MCF 10A (cell line): Measurements from ENCODE around the gene WASF1. TPM values are rescaled to one million over a fixed set of nuclear protein-coding genes. Genes with fewer than 3 reads are reported as not detected.

Source experiments
- BruUV-seq: library from RNA; stranded (reverse); fragments of 400-500 nt; replicated peaks from 2 replicates; lab custom pipeline; 2021; lab: Mats Ljungman, UMichigan
- CTCF ChIA-PET: fragments of 300-600 bp; sonication (Branson Sonifier 250); formaldehyde crosslinking; extraction: SDS; loops from one replicate; lab custom pipeline; 2021; ENCODE audit warnings: antibody characterized with exemption, inconsistent platforms; lab: Yijun Ruan, JAX
- POLR2A ChIA-PET: fragments of 300-600, 350-650 bp; sonication (Branson Sonifier 250); formaldehyde crosslinking; extraction: SDS; loops from one replicate; lab custom pipeline; 2020; ENCODE audit warnings: antibody characterized with exemption, inconsistent platforms; lab: Yijun Ruan, JAX
- DNase-seq: peaks from one replicate; pipeline ENCODE4 v3.0.0-alpha.2; 2018; ENCODE audit not compliant: unreplicated experiment
- H3K27ac Mint-ChIP-seq: one replicate; pipeline ENCODE4 v1.8.0; 2022; ENCODE audit warnings: mild to moderate bottlenecking, low read depth, mixed read lengths; ENCODE audit not compliant: unreplicated experiment
- H3K27me3 Mint-ChIP-seq: one replicate; pipeline ENCODE4 v1.8.0; 2022; ENCODE audit warnings: mixed read lengths; ENCODE audit not compliant: insufficient read depth, unreplicated experiment
- H3K36me3 Mint-ChIP-seq: one replicate; pipeline ENCODE4 v1.8.0; 2022; ENCODE audit warnings: mild to moderate bottlenecking, moderate library complexity, mixed read lengths; ENCODE audit not compliant: insufficient read depth, unreplicated experiment
- H3K4me1 Mint-ChIP-seq: one replicate; pipeline ENCODE4 v1.8.0; 2022; ENCODE audit warnings: mixed read lengths; ENCODE audit not compliant: insufficient read depth, unreplicated experiment
- H3K4me3 Mint-ChIP-seq: one replicate; pipeline ENCODE4 v1.8.0; 2022; ENCODE audit warnings: mild to moderate bottlenecking, moderate library complexity, mixed read lengths; ENCODE audit not compliant: unreplicated experiment
- H3K9me3 Mint-ChIP-seq: one replicate; pipeline ENCODE4 v1.8.0; 2022; ENCODE audit warnings: mixed read lengths; ENCODE audit not compliant: unreplicated experiment
- intact Hi-C: fragments of 100-400 bp; cut with micrococcal nuclease; formaldehyde crosslinking; loops from 2 replicates; pipeline ENCODE4 v1.14.1; 2022
- total RNA-seq: library from RNA; stranded (reverse); gene quantifications from 2 replicates; pipeline ENCODE4 v1.2.3, GENCODE V29; 2022
- TF ChIP-seq, protein P1 (sequence below): fragments of 200-600 bp; IDR thresholded peaks from one replicate; pipeline ENCODE4 v1.8.0; 2022; ENCODE audit warnings: antibody characterized with exemption, mild to moderate bottlenecking; ENCODE audit not compliant: unreplicated experiment

Gene WASF1
- total RNA-seq, 1 experiment from 2014 or later, result 55.7 TPM

DNA sequence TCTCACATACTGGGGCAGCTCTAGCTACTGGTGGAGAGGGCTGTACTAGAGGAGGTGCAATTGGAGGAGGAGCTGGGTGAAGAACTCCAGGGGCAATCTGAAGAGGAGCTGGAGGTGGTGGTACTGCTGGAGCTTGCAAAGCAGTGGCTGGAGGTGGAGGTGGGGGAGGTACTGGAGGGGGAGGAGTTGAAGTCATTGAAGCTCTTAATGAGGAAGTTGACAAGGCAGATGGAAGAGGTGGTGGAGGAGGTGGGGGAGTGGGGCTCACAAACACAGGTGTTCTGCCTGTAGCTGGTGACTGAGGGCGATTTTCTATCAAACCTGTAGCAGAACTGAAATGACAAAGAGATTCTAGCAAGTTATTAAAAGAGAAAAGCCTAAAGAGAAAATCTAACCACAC is 77.6 kb downstream of the WASF1 start:
- H3K9me3 Mint-ChIP-seq, result no peaks in the 10 kb centered on the region
- H3K27me3 Mint-ChIP-seq, result no peaks in the 10 kb centered on the region
- BruUV-seq, result no TSS peak
- POLR2A ChIA-PET, result interaction anchor here (1.1 kb wide), 1 partner anchor 29 kb away, joined by 3 read pairs; no protein-coding TSS in a partner anchor
- intact Hi-C loops, result no loop called here
- H3K27ac Mint-ChIP-seq, result peak overlapping the region; percentile 60
- H3K36me3 Mint-ChIP-seq, result peaks cover 56% of the 10 kb centered on the region
- CTCF ChIA-PET, result interaction anchor here (0.6 to 1.0 kb wide), 5 partner anchors 36 to 1141 kb away, joined by 3 to 5 read pairs (median 3); no protein-coding TSS in a partner anchor
- no peak for DNase-seq
- H3K4me3 Mint-ChIP-seq, result no peak overlapping the region
- peaks cover 29% of the 10 kb centered on the region for H3K4me1 Mint-ChIP-seq
- TF ChIP-seq, protein P1, sequence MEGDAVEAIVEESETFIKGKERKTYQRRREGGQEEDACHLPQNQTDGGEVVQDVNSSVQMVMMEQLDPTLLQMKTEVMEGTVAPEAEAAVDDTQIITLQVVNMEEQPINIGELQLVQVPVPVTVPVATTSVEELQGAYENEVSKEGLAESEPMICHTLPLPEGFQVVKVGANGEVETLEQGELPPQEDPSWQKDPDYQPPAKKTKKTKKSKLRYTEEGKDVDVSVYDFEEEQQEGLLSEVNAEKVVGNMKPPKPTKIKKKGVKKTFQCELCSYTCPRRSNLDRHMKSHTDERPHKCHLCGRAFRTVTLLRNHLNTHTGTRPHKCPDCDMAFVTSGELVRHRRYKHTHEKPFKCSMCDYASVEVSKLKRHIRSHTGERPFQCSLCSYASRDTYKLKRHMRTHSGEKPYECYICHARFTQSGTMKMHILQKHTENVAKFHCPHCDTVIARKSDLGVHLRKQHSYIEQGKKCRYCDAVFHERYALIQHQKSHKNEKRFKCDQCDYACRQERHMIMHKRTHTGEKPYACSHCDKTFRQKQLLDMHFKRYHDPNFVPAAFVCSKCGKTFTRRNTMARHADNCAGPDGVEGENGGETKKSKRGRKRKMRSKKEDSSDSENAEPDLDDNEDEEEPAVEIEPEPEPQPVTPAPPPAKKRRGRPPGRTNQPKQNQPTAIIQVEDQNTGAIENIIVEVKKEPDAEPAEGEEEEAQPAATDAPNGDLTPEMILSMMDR, result no peak

DNA sequence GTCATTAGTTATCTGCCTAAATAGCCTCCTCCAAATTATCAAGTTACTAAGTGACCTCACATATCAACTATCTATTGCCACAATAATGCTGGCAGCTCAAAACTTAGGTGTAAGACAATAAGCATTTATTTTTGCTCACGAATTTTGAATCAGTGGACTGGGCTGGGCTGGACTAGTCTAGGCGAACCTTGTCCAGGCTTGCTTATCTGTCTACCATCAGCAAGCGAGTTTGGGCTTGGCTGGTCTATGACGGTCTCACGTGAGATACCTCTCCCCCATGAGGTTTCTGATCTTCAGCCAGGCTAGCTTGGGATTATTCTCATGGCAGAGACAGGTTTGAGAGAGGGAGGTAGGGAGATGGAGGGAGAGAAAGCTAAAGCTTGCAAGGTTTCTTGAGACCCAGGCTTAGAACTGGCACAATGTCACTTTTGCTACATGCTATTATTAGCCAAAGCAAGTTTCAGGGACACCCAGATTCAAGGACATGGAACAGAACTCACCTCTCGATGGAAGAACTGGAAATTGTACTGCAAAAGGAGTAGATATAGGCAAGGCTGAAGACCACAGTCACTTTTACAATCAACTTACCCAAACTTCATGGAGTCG is 80.9 kb downstream of the WASF1 start:
- Mint-ChIP-seq H3K27me3 (no peaks in the 10 kb centered on the region), H3K27ac (peak overlapping the region; percentile 85), H3K4me1 (peaks cover 47% of the 10 kb centered on the region), H3K9me3 (no peaks in the 10 kb centered on the region), H3K36me3 (peaks cover 39% of the 10 kb centered on the region), H3K4me3 (peak overlapping the region; percentile 47)
- TF ChIP-seq, protein P1, result no peak
- BruUV-seq, result no TSS peak
- peak; percentile 92 for DNase-seq
- intact Hi-C loops, result loop anchor here (5.0 kb wide), 1 partner anchor 79 kb away; the partner anchor contains the start of gene WASF1
- ChIA-PET CTCF (interaction anchor here (0.8 to 5.0 kb wide), 6 partner anchors 19 to 1023 kb away, joined by 3 to 27 read pairs (median 5); no protein-coding TSS in a partner anchor), POLR2A (interaction anchor here (0.6 to 6.6 kb wide), 16 partner anchors 9 to 1005 kb away, joined by 3 to 143 read pairs (median 3); partner anchors contain the start of genes CDC40 and WASF1)

DNA sequence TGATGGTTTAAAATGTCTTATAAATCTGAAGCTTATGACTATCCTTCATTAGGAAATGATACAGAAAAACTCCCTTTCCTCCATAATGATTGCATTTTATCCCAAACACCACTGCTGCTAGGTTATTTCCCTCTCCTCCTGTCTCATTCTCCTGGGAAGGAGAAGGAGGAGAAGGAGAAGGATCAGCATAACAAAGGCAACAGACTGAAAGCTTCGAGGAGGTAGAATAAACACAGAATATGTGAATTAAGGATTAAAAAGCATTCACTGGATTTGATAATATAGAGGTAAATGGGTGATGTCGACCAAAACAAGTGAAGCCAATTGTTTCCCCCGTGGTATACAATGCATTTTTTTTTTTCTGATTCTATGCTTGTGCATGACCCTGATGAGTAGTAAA is 82.0 kb downstream of the WASF1 start:
- H3K27ac Mint-ChIP-seq, result peak overlapping the region; percentile 85
- POLR2A ChIA-PET, result interaction anchor here (0.7 to 6.6 kb wide), 15 partner anchors 9 to 713 kb away, joined by 3 to 143 read pairs (median 4); partner anchors contain the start of genes CDC40 and WASF1
- peaks cover 47% of the 10 kb centered on the region for H3K4me1 Mint-ChIP-seq
- no peak for DNase-seq
- peak overlapping the region; percentile 31 for H3K4me3 Mint-ChIP-seq
- TF ChIP-seq, protein P1, result no peak
- CTCF ChIA-PET, result interaction anchor here (0.7 to 5.0 kb wide), 6 partner anchors 18 to 1022 kb away, joined by 3 to 27 read pairs (median 8); partner anchors contain the start of gene WASF1
- peaks cover 39% of the 10 kb centered on the region for H3K36me3 Mint-ChIP-seq
- no peaks in the 10 kb centered on the region for H3K27me3 Mint-ChIP-seq
- H3K9me3 Mint-ChIP-seq, result no peaks in the 10 kb centered on the region
- TSS peak; percentile 91 for BruUV-seq
- intact Hi-C loops, result loop anchor here (5.0 kb wide), 1 partner anchor 80 kb away; the partner anchor contains the start of gene WASF1

DNA sequence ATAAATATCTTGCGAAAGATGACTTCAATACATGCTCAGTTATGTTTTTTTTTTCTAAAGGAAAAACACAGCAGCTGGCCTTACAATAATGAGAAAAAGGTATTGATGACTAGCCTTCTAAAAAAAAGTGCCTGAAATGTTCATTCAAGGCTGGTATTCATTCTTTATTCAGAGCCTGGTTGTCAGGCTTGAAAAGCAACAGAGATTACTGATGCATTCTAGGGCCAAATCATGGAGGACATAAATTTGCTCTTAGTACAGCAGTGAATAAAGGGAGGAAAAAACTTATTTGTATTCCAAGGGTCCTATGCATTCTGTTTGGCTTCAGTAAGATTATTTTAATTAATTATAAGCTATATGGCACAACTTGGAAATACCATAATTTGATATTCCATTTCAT is 83.5 kb downstream of the WASF1 start:
- peaks cover 30% of the 10 kb centered on the region for H3K36me3 Mint-ChIP-seq
- intact Hi-C loops, result loop anchor here (5.0 kb wide), 1 partner anchor 81 kb away; the partner anchor contains the start of gene WASF1
- DNase-seq, result no peak
- ChIA-PET POLR2A (interaction anchor here (0.5 to 6.6 kb wide), 9 partner anchors 11 to 779 kb away, joined by 3 to 143 read pairs (median 5); partner anchors contain the start of genes AMD1, CDC40 and WASF1), CTCF (interaction anchor here (0.9 to 5.0 kb wide), 4 partner anchors 43 to 294 kb away, joined by 3 to 27 read pairs (median 14); partner anchors contain the start of gene WASF1)
- BruUV-seq, result no TSS peak
- peaks cover 47% of the 10 kb centered on the region for H3K4me1 Mint-ChIP-seq
- H3K27ac Mint-ChIP-seq, result peak overlapping the region; percentile 85
- TF ChIP-seq, protein P1, result no peak
- no peak overlapping the region for H3K4me3 Mint-ChIP-seq
- H3K9me3 Mint-ChIP-seq, result no peaks in the 10 kb centered on the region
- no peaks in the 10 kb centered on the region for H3K27me3 Mint-ChIP-seq
